IPS DF 19.7 (cell line): ENCODE measurements around the gene MOB3C.

Experiments
- DNase-seq: peaks from one replicate; pipeline ENCODE4 v3.0.0-alpha.2; 2013; ENCODE audit warnings: low read depth, low spot score

Gene MOB3C

DNA sequence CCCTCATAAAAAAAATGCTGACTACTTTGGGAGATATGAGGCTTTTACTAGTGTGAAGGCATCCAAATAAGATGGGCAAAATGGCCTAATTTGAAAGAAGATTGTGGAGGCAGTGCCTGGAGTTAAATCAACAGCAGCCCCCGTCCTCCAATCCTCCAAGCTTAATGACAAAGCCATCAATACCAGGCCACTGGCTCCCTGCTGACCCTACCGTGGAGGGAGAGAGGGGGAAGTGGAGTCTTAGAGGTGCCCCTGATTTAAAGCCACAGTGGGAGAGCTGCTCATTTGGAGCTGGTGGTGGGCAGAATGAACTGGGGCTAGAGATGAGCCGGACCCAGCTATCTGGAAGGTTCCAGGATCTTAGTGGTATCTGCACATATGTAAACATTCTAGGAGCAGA, 40.8 kb downstream of the MOB3C start:
- no peak for DNase-seq

DNA sequence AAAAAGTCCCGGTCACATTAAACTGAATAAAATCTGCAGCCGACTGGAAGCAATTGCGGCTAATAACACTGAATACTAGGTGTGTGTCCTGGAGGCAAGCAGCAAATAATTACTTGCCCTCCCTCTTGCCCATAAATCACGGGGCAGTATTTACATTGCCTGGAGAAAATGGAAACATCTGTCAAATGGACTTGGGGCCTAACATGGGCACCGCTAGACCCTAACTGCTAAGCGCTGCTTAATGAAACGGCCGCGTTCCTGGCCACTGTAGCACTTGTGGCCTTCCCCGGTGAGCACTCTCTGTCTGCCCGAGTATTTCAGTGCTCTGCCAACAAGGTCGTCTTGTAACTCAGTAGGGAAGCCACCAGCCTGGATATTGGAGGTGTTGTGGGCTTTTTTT, 41.3 kb downstream of the MOB3C start:
- no peak for DNase-seq

DNA sequence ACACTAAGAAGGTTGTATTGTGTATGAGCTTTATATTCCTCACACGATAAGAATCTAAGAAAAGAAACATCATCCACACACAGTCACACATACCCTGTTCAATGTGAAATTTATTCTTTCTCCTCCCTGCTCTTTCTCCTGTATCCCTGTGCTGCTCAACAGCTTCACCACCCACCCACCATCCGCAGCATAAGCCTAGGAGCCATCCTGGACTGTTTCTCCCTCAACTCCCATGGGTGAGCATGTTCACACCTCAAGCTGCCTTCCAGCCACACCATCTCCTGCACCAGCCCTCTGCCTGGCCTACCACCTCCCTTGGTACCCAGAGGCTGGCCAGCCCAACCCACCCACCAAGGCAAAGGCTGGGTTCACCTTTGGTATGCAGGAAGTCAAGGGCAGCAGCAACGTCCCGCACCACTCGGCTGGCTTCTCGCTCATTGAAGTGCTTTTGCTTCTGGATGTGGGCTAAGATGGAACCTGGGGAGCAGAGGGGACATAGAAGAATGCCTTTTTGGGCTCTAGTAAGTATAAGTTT, 44.9 kb downstream of the MOB3C start:
- DNase-seq = no peak

DNA sequence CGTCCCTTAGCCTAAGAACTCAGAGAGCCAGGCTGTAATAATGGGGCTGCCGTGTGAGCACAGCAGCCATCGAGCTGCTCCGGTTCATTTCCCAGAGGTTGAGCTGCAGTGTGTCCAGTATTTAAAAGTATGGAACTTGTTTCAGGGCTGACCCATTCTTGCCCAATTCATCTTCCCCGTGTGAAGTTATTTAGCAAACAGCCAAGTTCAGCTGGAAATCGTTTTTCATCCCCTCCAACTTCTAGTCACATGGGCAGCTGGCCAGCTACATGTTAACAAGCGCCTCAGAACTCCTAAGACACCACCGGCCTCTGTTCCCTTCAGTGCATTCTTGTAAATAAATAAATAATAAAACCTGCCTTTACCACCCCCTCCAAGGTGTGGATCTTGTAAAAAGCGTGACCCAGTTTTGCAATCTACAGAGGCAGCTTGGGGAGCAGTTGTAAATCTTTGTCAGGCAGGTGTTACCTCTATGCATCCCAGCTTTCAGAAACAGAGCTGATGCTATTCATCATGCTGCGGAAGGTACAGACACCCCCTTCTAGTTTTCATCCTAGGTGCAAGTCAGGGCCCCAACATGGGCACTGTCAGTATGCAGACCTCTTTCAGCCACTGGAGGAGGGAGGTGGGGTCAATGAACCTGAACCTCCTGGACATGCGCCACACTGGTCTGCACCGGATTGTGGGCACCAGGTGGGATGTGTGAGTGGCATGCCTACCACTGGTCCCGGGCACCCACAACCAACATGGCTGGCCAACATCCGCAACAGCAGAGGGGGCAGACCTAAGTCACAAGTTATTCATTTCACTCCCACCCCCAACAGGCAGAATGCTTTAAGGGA, 46.5 kb downstream of the MOB3C start:
- DNase-seq = no peak

DNA sequence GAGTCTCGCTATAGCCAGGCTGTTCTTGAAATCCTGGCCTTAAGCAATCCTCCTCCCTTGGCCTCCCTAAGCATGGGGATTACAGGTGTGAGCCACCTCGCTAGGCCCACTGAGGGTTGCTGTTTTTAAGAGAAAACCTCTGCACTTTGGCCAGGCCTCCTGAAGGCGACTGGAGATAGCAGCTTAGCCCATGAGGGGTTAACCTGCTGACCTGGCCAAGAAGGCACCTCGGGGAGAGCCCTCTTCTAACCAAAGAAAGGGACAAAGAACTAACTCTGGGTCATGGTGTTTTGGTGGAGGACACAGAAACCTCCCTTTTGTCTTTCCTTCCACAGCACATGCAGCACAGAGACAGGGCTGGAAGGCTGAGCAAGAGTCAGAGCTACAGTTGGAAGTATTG, 47.5 kb downstream of the MOB3C start:
- DNase-seq = no peak

DNA sequence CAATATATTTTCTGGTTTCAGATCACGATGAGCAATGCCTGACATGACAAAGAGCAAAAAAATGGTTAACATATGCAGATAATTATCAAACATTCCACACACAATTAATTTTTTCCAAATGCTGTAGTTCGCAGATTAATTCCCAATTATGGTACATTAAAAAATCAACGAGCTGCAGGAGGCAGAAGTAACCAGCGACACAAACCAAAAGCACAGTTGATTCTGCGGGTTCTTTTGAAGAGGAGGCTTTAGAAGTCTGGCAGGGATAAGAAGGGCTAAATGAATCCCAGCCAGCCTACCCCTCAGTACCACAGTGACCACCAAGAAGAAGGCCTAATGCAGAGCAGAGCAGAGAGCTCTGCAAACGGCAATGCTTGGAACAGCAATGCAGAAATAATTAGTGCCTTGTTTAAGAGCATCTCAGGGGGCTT, 48.1 kb downstream of the MOB3C start:
- no peak for DNase-seq

DNA sequence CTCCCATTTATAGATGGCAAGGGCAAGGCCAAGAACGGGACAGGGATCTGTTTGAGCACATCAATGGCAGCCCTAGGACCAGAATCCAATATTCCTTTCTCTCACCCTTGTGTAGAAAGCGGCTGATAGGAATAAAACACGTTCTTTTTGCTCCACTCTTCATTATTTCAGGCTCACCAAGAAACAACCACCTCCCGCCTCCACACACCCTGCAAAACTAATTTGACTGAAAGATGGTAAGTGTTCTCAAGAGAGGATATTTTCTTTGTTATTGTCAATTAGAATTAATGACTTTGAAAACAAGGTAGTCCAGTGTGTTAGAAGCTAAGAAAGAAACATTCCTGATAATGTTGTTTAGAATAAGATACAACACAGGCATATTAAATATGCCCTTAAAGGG, 53.3 kb downstream of the MOB3C start:
- no peak for DNase-seq

DNA sequence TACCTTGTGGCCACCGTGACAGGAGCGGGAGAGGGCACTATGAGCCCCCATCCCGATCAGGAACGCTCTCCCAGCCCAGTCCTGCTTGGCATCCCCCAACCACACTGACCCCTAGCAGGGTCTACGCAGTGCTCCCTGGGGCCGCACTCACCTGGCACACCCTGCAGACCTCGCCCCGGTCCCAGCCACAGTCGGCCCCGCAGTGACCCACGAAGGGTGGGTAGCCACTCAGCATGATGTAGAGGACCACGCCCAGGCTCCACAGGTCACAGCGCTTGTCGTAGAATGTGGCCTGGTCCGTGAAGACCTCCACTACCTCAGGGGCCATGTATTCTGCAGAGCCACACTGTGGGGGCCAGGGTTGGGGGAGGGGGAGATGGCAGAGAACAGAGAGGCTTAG, 54.1 kb downstream of the MOB3C start:
- no peak for DNase-seq

DNA sequence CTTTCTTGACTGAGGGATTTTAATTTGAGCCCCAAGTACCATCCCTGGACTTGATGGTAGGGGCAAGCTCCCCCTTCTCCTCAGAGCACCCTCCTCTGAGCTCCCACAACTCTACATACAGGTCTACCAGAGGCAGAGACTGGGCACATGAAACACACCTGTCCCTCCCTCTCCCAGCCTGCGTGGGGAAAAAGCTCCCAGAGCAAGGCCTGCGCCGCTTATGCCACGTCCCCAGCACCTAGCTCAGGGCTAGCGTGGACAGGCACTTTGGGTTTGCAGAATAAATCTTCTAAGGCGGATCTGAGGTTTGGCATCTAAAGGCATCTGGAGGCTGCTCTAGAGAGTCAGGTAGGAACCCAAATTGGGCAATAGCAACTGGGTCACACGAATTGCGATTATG, 57.6 kb downstream of the MOB3C start:
- DNase-seq = no peak

DNA sequence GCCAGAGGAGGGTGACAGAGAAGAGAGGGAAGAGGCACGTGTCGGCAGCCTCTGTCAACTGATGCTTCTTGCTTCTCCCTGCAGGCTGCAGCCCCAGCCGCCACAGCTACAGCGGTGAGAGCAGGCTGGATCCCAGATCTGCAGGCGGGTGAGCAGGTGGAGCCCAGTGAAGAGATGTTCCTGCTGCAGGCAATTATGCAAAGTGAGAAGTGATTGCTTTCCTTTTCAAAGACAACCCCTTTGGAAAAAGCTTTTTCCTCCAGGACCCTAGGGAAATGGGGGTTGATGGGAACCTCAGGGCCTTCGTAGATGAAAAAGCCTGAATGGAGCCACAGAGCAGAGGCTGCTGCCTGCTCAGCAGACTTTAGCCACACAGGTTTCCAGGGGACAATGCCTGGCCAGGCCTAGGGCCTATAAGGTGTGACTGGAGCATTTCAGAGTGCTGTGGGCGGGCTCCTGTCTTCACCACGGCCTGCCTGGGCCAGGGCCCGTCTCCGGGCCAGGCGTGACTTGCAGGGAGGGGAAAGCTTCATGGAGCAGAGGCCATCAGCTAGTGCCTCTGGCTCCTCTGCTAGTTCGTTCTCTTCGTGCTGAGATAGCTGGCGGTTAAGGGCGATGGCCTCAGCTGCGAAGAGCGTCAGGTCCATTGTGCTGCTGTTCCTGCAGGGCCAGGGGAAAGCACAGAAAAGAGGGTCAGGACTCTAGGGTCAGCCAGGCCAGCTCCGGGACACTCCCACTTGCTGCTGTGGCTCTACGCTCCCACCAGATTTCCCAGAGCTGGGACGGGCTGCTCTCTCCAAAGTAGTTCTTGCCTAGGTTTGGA, 58.3 kb downstream of the MOB3C start:
- no peak for DNase-seq
